ENCODE results near the gene PGF.

Gene PGF

GRCh38 chr14:74964787-74965485 lies 9.5 kb upstream of the PGF start:
- DNase-seq (ENCODE audit: low read depth, low spot score): no peak
- no peaks in the 10 kb centered on the region for H3K36me3 ChIP-seq (ENCODE audit: insufficient read depth, low read length)
- H3K4me3 ChIP-seq: no peak overlapping the region
- no peaks in the 10 kb centered on the region for H3K9me3 ChIP-seq (ENCODE audit: low read depth, low read length)
- H3K27ac ChIP-seq: no peak overlapping the region
- no peak for TF ChIP-seq FOXP2 (optimal IDR thresholded peaks at IDR 0.05; ENCODE audit: control extremely low read depth, extremely low read length, insufficient read depth)
- TF ChIP-seq EZH2 (IDR thresholded peaks at IDR 0.05): no peak
- TF ChIP-seq POLR2AphosphoS5 (IDR thresholded peaks at IDR 0.05; ENCODE audit: borderline replicate concordance, low read depth, low read length): no peak
- H3K9ac ChIP-seq (ENCODE audit: insufficient read length): no peak overlapping the region

GRCh38 chr14:74963705-74964271 lies 8.4 kb upstream of the PGF start:
- TF ChIP-seq POLR2AphosphoS5 (IDR thresholded peaks at IDR 0.05; ENCODE audit: borderline replicate concordance, low read depth, low read length): no peak
- no peak for TF ChIP-seq FOXP2 (optimal IDR thresholded peaks at IDR 0.05; ENCODE audit: control extremely low read depth, extremely low read length, insufficient read depth)
- TF ChIP-seq EZH2 (IDR thresholded peaks at IDR 0.05): no peak
- no peak overlapping the region for H3K9ac ChIP-seq (ENCODE audit: insufficient read length)

DNA sequence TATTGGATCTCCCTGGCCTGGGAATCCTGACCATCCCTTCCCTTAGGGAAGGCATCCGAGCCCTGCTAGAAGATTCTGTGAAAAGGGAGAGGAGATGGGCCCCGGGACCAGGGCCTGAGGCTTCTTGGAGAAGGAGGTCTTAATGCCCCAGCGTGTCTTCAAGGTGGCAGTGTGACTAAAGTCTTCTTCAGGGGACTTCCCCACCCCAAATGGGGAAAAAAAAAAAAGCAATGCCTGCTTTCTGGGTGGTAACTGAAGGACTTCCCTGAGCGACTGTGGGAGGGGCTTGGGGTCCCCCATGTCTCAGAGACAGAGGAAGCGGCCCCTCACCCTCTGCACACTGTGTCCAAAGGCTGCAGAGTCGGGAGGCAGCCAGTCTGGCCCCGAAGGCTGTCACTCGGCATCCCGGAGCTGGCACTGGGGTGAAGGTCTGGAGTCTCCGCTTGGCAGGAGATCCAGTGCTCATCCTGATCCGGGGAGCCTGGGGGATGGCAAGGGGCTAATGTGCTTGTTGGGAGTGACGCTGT lies 7.8 kb upstream of the PGF start:
- H3K4me3 ChIP-seq: no peak overlapping the region
- H3K36me3 ChIP-seq (ENCODE audit: insufficient read depth, low read length): no peaks in the 10 kb centered on the region
- no peak overlapping the region for H3K9ac ChIP-seq (ENCODE audit: insufficient read length)
- no peak for DNase-seq (ENCODE audit: low read depth, low spot score)
- H3K27ac ChIP-seq: no peak overlapping the region
- H3K9me3 ChIP-seq (ENCODE audit: low read depth, low read length): no peaks in the 10 kb centered on the region
- no peak for TF ChIP-seq EZH2 (IDR thresholded peaks at IDR 0.05)
- TF ChIP-seq FOXP2 (optimal IDR thresholded peaks at IDR 0.05; ENCODE audit: control extremely low read depth, extremely low read length, insufficient read depth): no peak
- no peak for TF ChIP-seq POLR2AphosphoS5 (IDR thresholded peaks at IDR 0.05; ENCODE audit: borderline replicate concordance, low read depth, low read length)

More at GRCh38 chr14:74963705-74964271, 8.4 kb upstream of the PGF start:
- Histone ChIP-seq H3K27ac (no peak overlapping the region), H3K36me3 (ENCODE audit: insufficient read depth, low read length) (no peaks in the 10 kb centered on the region), H3K9me3 (ENCODE audit: low read depth, low read length) (no peaks in the 10 kb centered on the region), H3K4me3 (no peak overlapping the region)
- no peak for DNase-seq (ENCODE audit: low read depth, low spot score)

DNA sequence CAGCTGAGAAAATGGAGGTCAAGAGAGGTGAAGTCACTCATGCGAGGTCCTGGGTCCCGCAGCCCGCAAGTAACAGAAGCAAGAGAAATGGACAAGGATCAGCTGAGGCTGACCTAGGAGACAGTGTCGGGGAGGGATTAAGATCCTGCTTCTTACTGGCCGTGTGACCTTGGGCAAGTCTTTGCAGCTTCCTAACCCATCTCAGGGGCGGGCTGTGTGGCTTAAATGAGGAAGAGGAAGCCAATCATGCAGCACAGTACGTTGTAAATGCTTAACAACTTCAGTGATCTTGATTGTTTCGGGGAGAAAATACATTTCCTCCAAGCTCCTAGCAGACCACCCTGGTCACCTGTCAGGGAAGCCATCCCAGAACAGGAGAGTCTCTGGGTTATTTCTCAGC lies 7.1 kb upstream of the PGF start:
- H3K36me3 ChIP-seq (ENCODE audit: insufficient read depth, low read length): no peaks in the 10 kb centered on the region
- DNase-seq (ENCODE audit: low read depth, low spot score): no peak
- no peak overlapping the region for H3K9ac ChIP-seq (ENCODE audit: insufficient read length)
- no peak for TF ChIP-seq POLR2AphosphoS5 (IDR thresholded peaks at IDR 0.05; ENCODE audit: borderline replicate concordance, low read depth, low read length)
- no peak for TF ChIP-seq FOXP2 (optimal IDR thresholded peaks at IDR 0.05; ENCODE audit: control extremely low read depth, extremely low read length, insufficient read depth)
- TF ChIP-seq EZH2 (IDR thresholded peaks at IDR 0.05): no peak
- H3K4me3 ChIP-seq: no peak overlapping the region
- no peaks in the 10 kb centered on the region for H3K9me3 ChIP-seq (ENCODE audit: low read depth, low read length)
- H3K27ac ChIP-seq: no peak overlapping the region

- no peak overlapping the region for H3K27ac ChIP-seq
- no peak overlapping the region for H3K4me3 ChIP-seq
- DNase-seq (ENCODE audit: low read depth, low spot score): no peak
- no peaks in the 10 kb centered on the region for H3K36me3 ChIP-seq (ENCODE audit: insufficient read depth, low read length)
- TF ChIP-seq FOXP2 (optimal IDR thresholded peaks at IDR 0.05; ENCODE audit: control extremely low read depth, extremely low read length, insufficient read depth) (no peak), POLR2AphosphoS5 (IDR thresholded peaks at IDR 0.05; ENCODE audit: borderline replicate concordance, low read depth, low read length) (no peak), EZH2 (IDR thresholded peaks at IDR 0.05) (no peak)
- H3K9ac ChIP-seq (ENCODE audit: insufficient read length): no peak overlapping the region
- H3K9me3 ChIP-seq (ENCODE audit: low read depth, low read length): no peaks in the 10 kb centered on the region
These were observed 6.6 kb upstream of the PGF start for GRCh38 chr14:74962046-74962445.

DNA sequence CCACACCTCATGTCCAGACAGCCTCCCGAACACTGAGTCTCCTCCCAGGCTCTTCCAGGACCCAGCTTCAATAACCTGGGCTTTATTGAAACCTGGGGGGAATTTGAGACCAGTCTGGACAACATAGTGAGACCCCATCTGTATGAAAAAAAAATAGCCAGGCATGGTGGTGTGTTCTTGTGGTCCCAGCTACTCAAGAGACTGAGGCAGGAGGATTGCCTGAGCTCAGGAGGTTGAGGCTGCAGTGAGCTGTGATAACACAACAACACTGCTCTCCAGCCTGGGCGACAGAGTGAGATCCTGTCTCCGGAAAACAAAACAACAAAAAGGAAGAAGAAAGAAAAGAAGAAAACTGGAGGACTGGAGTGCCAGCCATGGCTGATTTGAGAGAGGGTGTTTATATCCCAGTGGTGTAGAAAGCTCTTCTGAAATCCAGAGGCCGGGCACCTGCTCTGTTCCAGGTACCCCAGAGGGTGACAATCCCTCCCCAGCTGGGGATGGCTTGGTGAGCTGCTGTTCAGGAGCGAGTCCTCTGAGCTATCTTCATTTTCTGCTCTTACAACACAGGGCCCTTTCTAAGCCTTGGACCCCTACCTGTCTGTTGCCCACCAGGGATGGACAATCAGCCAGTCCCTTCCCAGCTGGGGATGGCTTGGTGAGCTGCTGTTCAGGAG lies 6.0 kb upstream of the PGF start:
- TF ChIP-seq EZH2 (IDR thresholded peaks at IDR 0.05) (no peak), POLR2AphosphoS5 (IDR thresholded peaks at IDR 0.05; ENCODE audit: borderline replicate concordance, low read depth, low read length) (no peak), FOXP2 (optimal IDR thresholded peaks at IDR 0.05; ENCODE audit: control extremely low read depth, extremely low read length, insufficient read depth) (no peak)
- no peak overlapping the region for H3K27ac ChIP-seq
- H3K9me3 ChIP-seq (ENCODE audit: low read depth, low read length): no peaks in the 10 kb centered on the region
- no peak for DNase-seq (ENCODE audit: low read depth, low spot score)
- H3K36me3 ChIP-seq (ENCODE audit: insufficient read depth, low read length): no peaks in the 10 kb centered on the region
- H3K9ac ChIP-seq (ENCODE audit: insufficient read length): no peak overlapping the region
- no peak overlapping the region for H3K4me3 ChIP-seq

- TF ChIP-seq FOXP2 (optimal IDR thresholded peaks at IDR 0.05; ENCODE audit: control extremely low read depth, extremely low read length, insufficient read depth): no peak
- no peak for TF ChIP-seq POLR2AphosphoS5 (IDR thresholded peaks at IDR 0.05; ENCODE audit: borderline replicate concordance, low read depth, low read length)
- TF ChIP-seq EZH2 (IDR thresholded peaks at IDR 0.05): no peak
- no peak overlapping the region for H3K27ac ChIP-seq
- H3K9ac ChIP-seq (ENCODE audit: insufficient read length): no peak overlapping the region
- no peak overlapping the region for H3K4me3 ChIP-seq
- DNase-seq (ENCODE audit: low read depth, low spot score): no peak
- no peaks in the 10 kb centered on the region for H3K36me3 ChIP-seq (ENCODE audit: insufficient read depth, low read length)
- H3K9me3 ChIP-seq (ENCODE audit: low read depth, low read length): no peaks in the 10 kb centered on the region
These were observed 5.3 kb upstream of the PGF start for GRCh38 chr14:74960736-74961135.

- TF ChIP-seq FOXP2 (optimal IDR thresholded peaks at IDR 0.05; ENCODE audit: control extremely low read depth, extremely low read length, insufficient read depth): no peak
- Histone ChIP-seq H3K36me3 (ENCODE audit: insufficient read depth, low read length) (no peaks in the 10 kb centered on the region), H3K27ac (no peak overlapping the region), H3K4me3 (no peak overlapping the region), H3K9me3 (ENCODE audit: low read depth, low read length) (no peaks in the 10 kb centered on the region), H3K9ac (ENCODE audit: insufficient read length) (no peak overlapping the region)
- DNase-seq (ENCODE audit: low read depth, low spot score): no peak
These were observed 4.3 kb upstream of the PGF start for GRCh38 chr14:74959596-74960180.

Measured in SK-N-MC (cell line).